Fibroblast of the conjunctiva (primary cell): ENCODE measurements around the gene SMPX.

Experiments used
- DNase-seq: peaks from one replicate; pipeline ENCODE4 v3.0.0-alpha.2; 2010; ENCODE audit warnings: low read depth

The SMPX gene

GRCh38 chrX:21656587-21657317 lies 101.2 kb downstream of the SMPX start:
- DNase-seq = no peak
